Bronchial epithelial cell (primary cell): ENCODE results near the gene ZNF438. TPM values are rescaled to one million over a fixed set of nuclear protein-coding genes. Genes with fewer than 3 reads are reported as not detected.

ENCODE experiments used
- DNase-seq: peaks from one replicate; pipeline ENCODE4 v3.0.0-alpha.2; 2010; ENCODE audit warnings: low read depth
- FAIRE-seq: peaks from 2 replicates; lab custom pipeline; 2011; peaks lifted over from hg19 to GRCh38; lab: Jason Lieb, UNC
- H3K27me3 ChIP-seq: 2 replicates; pipeline ENCODE4 v1.5.1; 2011; ENCODE audit warnings: low read length; ENCODE audit not compliant: control insufficient read depth, insufficient read depth
- H3K36me3 ChIP-seq: 2 replicates; pipeline ENCODE4 v1.5.1; 2011; ENCODE audit warnings: low read length; ENCODE audit not compliant: control insufficient read depth, insufficient read depth
- H3K4me3 ChIP-seq: 2 replicates; pipeline ENCODE4 v1.5.1; 2011; ENCODE audit warnings: mild to moderate bottlenecking, low read depth, low read length, control low read depth
- total RNA-seq: library from RNA; depleted of rRNA; stranded (reverse); fragments of >200 nt; gene quantifications from 2 replicates; pipeline ENCODE4 v1.2.1, GENCODE V29; 2014
- TF ChIP-seq, protein P1 (sequence below): IDR thresholded peaks from 2 replicates; pipeline ENCODE4 v1.5.1; 2011; ENCODE audit warnings: mild to moderate bottlenecking, moderate library complexity, low read length, control low read depth, inconsistent platforms; ENCODE audit not compliant: insufficient read depth, severe bottlenecking

ZNF438 gene
- total RNA-seq, 1 donor from 2014 or later, result 0.79 TPM

DNA sequence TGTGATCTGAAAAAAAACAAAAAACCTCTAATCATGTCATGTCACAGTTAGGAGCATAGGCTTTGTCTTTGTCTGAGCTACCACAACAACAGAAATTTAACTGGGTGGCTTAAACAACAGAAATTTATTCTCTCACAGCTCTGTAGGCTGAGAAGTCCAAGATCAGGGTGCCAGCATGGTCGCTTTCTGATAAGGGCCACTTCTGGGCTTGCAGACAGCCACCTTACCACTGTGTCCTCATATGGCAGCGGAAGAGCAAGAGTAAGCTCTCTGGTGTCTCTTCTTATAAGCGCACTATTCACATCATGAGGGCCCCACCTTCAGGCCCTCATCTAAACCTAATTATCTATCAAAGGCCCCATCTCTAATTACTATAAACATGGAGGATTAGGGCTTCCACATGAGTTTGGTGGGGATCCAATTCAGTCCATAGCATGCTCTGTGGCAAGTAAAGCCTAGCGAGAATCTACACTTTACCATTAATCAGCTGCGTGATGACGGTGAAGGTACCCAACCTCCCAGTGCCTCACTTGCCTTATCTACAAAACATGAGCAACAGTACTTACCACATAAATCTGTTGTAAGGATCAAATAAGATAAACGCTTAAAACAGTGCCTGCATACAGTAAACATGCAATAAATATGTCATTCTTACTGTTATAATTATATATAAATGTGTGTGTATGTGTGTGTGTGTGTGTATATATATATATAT lies 17.3 kb downstream of the ZNF438 start:
- Histone ChIP-seq H3K4me3 (no peak overlapping the region), H3K36me3 (no peaks in the 10 kb centered on the region), H3K27me3 (no peaks in the 10 kb centered on the region)
- FAIRE-seq (no peak), DNase-seq (no peak)
- TF ChIP-seq, protein P1, sequence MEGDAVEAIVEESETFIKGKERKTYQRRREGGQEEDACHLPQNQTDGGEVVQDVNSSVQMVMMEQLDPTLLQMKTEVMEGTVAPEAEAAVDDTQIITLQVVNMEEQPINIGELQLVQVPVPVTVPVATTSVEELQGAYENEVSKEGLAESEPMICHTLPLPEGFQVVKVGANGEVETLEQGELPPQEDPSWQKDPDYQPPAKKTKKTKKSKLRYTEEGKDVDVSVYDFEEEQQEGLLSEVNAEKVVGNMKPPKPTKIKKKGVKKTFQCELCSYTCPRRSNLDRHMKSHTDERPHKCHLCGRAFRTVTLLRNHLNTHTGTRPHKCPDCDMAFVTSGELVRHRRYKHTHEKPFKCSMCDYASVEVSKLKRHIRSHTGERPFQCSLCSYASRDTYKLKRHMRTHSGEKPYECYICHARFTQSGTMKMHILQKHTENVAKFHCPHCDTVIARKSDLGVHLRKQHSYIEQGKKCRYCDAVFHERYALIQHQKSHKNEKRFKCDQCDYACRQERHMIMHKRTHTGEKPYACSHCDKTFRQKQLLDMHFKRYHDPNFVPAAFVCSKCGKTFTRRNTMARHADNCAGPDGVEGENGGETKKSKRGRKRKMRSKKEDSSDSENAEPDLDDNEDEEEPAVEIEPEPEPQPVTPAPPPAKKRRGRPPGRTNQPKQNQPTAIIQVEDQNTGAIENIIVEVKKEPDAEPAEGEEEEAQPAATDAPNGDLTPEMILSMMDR, result no peak

DNA sequence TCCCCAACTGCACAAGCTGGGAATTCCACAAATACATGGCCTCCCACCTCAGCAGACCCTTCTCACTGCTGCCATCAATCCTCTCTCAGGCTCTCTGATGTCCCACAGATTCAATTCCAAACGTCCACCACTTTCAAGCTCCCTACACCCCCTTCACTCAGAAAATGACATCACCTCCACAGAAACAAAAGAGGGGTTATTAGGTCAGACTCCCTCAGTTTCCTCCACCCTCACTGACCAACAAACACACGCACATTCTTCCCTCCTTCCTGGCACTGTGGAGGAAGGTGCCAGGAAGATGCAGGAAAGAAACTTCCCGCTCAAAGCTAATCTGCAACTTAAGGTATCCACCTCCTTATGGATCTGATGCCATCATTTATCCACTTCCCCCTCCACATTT lies 18.3 kb downstream of the ZNF438 start:
- DNase-seq (no peak), FAIRE-seq (no peak)
- Histone ChIP-seq H3K36me3 (no peaks in the 10 kb centered on the region), H3K4me3 (no peak overlapping the region), H3K27me3 (no peaks in the 10 kb centered on the region)
- TF ChIP-seq, protein P1, result no peak

DNA sequence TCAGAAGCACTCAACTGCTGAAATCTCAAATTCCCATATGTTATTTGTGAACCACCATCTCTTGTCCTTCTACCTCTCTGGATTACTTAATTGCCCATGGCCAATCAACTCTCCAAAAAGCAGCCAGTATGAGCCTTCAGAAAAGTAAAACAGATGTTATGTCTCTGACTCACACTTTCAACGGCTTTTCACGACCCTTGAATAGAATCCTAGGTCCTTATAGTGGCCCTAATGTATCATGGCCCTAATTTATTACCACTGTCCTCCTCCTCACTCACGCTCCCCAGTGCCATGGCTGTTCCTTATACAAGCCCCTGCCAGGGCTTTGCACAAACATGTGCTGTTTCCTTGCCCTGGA lies 20.0 kb downstream of the ZNF438 start:
- no peaks in the 10 kb centered on the region for H3K36me3 ChIP-seq
- DNase-seq, result no peak
- FAIRE-seq, result no peak
- H3K4me3 ChIP-seq, result no peak overlapping the region
- H3K27me3 ChIP-seq, result no peaks in the 10 kb centered on the region
- TF ChIP-seq, protein P1, result no peak

DNA sequence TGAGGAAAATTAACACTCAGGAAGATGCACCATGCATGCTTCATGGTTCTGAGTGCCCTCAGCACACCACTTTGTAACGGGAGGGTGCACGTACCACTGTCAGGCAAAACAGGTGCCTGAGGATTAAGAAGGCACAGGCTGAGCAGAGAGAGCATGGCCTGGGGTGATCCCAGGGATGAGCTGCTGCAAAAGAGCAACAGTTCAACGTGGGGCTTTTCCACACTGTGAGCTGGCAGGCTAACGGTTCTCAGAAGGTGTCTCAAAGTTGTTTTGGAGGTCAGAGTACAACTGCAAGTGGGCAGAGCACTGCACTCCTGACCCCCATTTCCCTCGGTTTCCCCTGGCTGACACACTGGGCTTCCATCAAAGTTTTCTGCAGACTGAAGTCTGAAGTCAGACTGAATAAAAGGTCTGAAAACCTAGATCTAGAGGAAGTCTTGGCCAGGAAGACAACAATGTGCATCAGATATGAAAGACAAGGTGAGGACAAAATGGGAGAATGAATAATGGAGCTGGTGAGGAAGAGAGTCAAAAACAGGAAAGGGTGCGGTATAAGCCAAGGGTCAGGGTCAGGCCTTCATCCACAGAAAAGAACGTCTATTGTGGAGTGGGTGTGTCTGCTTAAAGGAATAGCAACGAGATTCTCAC lies 20.5 kb downstream of the ZNF438 start:
- Histone ChIP-seq H3K36me3 (no peaks in the 10 kb centered on the region), H3K27me3 (no peaks in the 10 kb centered on the region), H3K4me3 (no peak overlapping the region)
- TF ChIP-seq, protein P1, result no peak
- no peak for FAIRE-seq
- no peak for DNase-seq

DNA sequence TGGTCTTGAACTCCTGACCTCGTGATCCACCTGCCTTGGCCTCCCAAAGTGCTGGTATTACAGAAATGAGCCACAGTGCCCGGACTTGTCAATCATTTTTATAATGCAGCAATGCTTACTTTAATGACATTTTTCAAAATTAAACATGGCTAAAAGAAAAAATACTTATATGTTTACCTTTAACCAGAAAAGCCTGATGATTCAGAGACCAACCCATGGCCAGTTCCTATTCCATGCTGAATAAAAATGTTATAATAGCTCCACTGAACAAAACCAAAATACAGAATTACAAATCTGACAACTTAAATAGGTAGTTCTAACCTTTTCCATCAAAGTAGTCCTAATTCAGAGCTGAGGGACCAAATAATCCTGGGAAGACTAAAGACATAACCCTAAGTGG lies 21.6 kb downstream of the ZNF438 start:
- FAIRE-seq, result no peak
- TF ChIP-seq, protein P1, result no peak

More for the DNA sequence above, 21.6 kb downstream of the ZNF438 start:
- no peak for DNase-seq
- no peak overlapping the region for H3K4me3 ChIP-seq
- no peaks in the 10 kb centered on the region for H3K27me3 ChIP-seq
- no peaks in the 10 kb centered on the region for H3K36me3 ChIP-seq
